ENCODE data around the gene BMP8A. TPM values are rescaled to one million over a fixed set of nuclear protein-coding genes. Genes with fewer than 3 reads are reported as not detected.
"Not testable (repeated sequence)": the region's sequence is repeated elsewhere in the genome, so short reads cannot be mapped to it uniquely, and the experiment has no call there.

Gene BMP8A
- total RNA-seq, 1 experiment from 2014 or later = 0.11 TPM

- Histone ChIP-seq H3F3A (ENCODE audit: low read length, unreplicated experiment) (no peaks in the 10 kb centered on the region), H3K4me1 (ENCODE audit: insufficient read depth, low read length) (no peaks in the 10 kb centered on the region), H3K9me2 (replicated peaks; ENCODE audit: low read length) (no peaks in the 10 kb centered on the region), H3K36me3 (ENCODE audit: low read depth, low read length) (peaks cover 26% of the 10 kb centered on the region), H3K4me3 (ENCODE audit: low read length) (no peak overlapping the region), H3K27ac (ENCODE audit: low read length) (no peak overlapping the region), H4K20me1 (ENCODE audit: low read length) (no peaks in the 10 kb centered on the region), H3K79me2 (ENCODE audit: low read length) (no peaks in the 10 kb centered on the region), H3K4me2 (ENCODE audit: low read length) (no peak overlapping the region), H3K27me3 (ENCODE audit: low read length) (no peaks in the 10 kb centered on the region), H3K9ac (ENCODE audit: low read length) (no peak overlapping the region), H2AFZ (ENCODE audit: low read length) (no peak overlapping the region), H3K9me3 (ENCODE audit: low read length) (no peaks in the 10 kb centered on the region)
- CTCF ChIA-PET = no interaction called here
- intact Hi-C loops (cut with micrococcal nuclease) = no loop called here
- DNase-seq = no peak
- TF ChIP-seq EZH2 (IDR thresholded peaks at IDR 0.05; ENCODE audit: low read length, unreplicated experiment) (no peak), EZH2phosphoT487 (IDR thresholded peaks at IDR 0.05; ENCODE audit: borderline replicate concordance, low read length) (no peak)
- TF ChIP-seq, protein P1, sequence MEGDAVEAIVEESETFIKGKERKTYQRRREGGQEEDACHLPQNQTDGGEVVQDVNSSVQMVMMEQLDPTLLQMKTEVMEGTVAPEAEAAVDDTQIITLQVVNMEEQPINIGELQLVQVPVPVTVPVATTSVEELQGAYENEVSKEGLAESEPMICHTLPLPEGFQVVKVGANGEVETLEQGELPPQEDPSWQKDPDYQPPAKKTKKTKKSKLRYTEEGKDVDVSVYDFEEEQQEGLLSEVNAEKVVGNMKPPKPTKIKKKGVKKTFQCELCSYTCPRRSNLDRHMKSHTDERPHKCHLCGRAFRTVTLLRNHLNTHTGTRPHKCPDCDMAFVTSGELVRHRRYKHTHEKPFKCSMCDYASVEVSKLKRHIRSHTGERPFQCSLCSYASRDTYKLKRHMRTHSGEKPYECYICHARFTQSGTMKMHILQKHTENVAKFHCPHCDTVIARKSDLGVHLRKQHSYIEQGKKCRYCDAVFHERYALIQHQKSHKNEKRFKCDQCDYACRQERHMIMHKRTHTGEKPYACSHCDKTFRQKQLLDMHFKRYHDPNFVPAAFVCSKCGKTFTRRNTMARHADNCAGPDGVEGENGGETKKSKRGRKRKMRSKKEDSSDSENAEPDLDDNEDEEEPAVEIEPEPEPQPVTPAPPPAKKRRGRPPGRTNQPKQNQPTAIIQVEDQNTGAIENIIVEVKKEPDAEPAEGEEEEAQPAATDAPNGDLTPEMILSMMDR (conservative IDR thresholded peaks at IDR 0.05; ENCODE audit: low read depth, low read length) = no peak
- no peak for ATAC-seq
- BruUV-seq (replicated peaks) = no TSS peak
- POLR2A ChIA-PET (ENCODE audit: unreplicated experiment) = no interaction called here
Measured at GRCh38 chr1:39473324-39473723, 18.1 kb upstream of the BMP8A start.

DNA sequence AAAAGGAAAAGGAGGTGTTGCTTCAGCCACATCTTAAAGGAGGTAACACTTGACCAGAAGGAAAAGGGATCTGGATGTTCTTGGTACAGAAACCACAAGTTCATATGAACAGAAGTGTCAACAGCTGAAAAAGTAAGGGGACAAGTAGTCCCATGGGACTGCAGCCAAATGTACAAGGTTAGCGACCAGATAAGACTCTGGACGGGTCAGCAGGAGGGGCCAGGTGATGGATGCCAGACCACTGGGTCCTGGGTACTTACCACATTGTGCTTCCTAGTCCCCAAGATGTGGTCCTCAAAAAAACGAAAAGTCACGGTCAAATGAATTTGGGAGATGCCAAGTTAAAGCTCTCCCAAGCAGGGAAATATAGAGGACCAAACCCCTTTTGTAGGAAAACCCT is 16.6 kb upstream of the BMP8A start:
- H3K4me2 ChIP-seq (ENCODE audit: low read length) = no peak overlapping the region
- TF ChIP-seq EZH2phosphoT487 (IDR thresholded peaks at IDR 0.05; ENCODE audit: borderline replicate concordance, low read length) (no peak), EZH2 (IDR thresholded peaks at IDR 0.05; ENCODE audit: low read length, unreplicated experiment) (no peak)
- TF ChIP-seq, protein P1 (conservative IDR thresholded peaks at IDR 0.05; ENCODE audit: low read depth, low read length) = no peak
- no peaks in the 10 kb centered on the region for H3K4me1 ChIP-seq (ENCODE audit: insufficient read depth, low read length)
- no peak for DNase-seq
- no peaks in the 10 kb centered on the region for H3K9me2 ChIP-seq (replicated peaks; ENCODE audit: low read length)
- no TSS peak for BruUV-seq (replicated peaks)
- H3K9ac ChIP-seq (ENCODE audit: low read length) = no peak overlapping the region
- no peaks in the 10 kb centered on the region for H4K20me1 ChIP-seq (ENCODE audit: low read length)
- no peaks in the 10 kb centered on the region for H3K79me2 ChIP-seq (ENCODE audit: low read length)
- intact Hi-C loops (cut with micrococcal nuclease) = no loop called here
- ATAC-seq = no peak
- H3K27me3 ChIP-seq (ENCODE audit: low read length) = no peaks in the 10 kb centered on the region
- CTCF ChIA-PET = no interaction called here
- H3F3A ChIP-seq (ENCODE audit: low read length, unreplicated experiment) = no peaks in the 10 kb centered on the region
- H3K9me3 ChIP-seq (ENCODE audit: low read length) = no peaks in the 10 kb centered on the region
- H2AFZ ChIP-seq (ENCODE audit: low read length) = no peak overlapping the region
- H3K27ac ChIP-seq (ENCODE audit: low read length) = no peak overlapping the region
- H3K4me3 ChIP-seq (ENCODE audit: low read length) = no peak overlapping the region
- H3K36me3 ChIP-seq (ENCODE audit: low read depth, low read length) = peaks cover 17% of the 10 kb centered on the region
- POLR2A ChIA-PET (ENCODE audit: unreplicated experiment) = interaction anchor here (0.6 kb wide), 1 partner anchor 20 kb away, joined by 3 read pairs; no protein-coding TSS in a partner anchor

- DNase-seq; H4K20me1 ChIP-seq (ENCODE audit: low read length); H3K9me3 ChIP-seq (ENCODE audit: low read length); H3K4me3 ChIP-seq (ENCODE audit: low read length); H3K27ac ChIP-seq (ENCODE audit: low read length); H3K79me2 ChIP-seq (ENCODE audit: low read length); H3K9ac ChIP-seq (ENCODE audit: low read length); ATAC-seq; BruUV-seq (replicated peaks); H3F3A ChIP-seq (ENCODE audit: low read length, unreplicated experiment); H3K9me2 ChIP-seq (replicated peaks; ENCODE audit: low read length); H2AFZ ChIP-seq (ENCODE audit: low read length); intact Hi-C loops (cut with micrococcal nuclease); H3K27me3 ChIP-seq (ENCODE audit: low read length); CTCF ChIA-PET; H3K4me1 ChIP-seq (ENCODE audit: insufficient read depth, low read length); H3K4me2 ChIP-seq (ENCODE audit: low read length): not testable (repeated sequence)
- POLR2A ChIA-PET (ENCODE audit: unreplicated experiment) = interaction anchor here (0.6 kb wide), 1 partner anchor 21 kb away, joined by 3 read pairs; no protein-coding TSS in a partner anchor
- peaks cover 21% of the 10 kb centered on the region; the same call in 1 of the 2 replicates for H3K36me3 ChIP-seq (ENCODE audit: low read depth, low read length)
Measured at GRCh38 chr1:39475551-39475950, 15.9 kb upstream of the BMP8A start.

Measured in PC-3 (cell line).